ENCODE data around the gene DRG1.

DNA sequence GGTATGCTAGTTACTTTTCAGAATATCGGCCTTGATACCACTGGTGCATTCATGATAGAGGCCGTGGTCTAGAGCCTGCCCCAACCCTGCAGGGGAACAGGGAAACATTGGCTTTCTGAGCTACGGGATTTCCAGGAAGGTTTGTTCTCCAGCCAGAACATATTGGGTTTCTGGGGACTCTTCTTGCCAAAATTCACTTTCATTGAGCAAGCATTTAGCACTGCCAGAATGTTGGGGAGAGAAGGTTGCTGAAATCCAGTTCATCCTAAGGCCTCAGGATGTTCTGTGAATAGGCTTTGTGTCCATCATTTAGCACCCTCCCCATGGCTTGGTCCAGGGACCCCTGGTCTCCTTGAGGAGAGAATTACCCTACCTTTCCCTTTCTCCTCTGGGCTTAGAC, 36.7 kb downstream of the DRG1 start:
- TF ChIP-seq POLR2A (IDR thresholded peaks at IDR 0.05) (no peak), POLR2AphosphoS5 (IDR thresholded peaks at IDR 0.05) (no peak), EP300 (IDR thresholded peaks at IDR 0.05) (no peak)
- TF ChIP-seq, protein P1, sequence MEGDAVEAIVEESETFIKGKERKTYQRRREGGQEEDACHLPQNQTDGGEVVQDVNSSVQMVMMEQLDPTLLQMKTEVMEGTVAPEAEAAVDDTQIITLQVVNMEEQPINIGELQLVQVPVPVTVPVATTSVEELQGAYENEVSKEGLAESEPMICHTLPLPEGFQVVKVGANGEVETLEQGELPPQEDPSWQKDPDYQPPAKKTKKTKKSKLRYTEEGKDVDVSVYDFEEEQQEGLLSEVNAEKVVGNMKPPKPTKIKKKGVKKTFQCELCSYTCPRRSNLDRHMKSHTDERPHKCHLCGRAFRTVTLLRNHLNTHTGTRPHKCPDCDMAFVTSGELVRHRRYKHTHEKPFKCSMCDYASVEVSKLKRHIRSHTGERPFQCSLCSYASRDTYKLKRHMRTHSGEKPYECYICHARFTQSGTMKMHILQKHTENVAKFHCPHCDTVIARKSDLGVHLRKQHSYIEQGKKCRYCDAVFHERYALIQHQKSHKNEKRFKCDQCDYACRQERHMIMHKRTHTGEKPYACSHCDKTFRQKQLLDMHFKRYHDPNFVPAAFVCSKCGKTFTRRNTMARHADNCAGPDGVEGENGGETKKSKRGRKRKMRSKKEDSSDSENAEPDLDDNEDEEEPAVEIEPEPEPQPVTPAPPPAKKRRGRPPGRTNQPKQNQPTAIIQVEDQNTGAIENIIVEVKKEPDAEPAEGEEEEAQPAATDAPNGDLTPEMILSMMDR (IDR thresholded peaks at IDR 0.05), result no peak

Data from gastroesophageal sphincter (tissue), 3 donors.